GM23248 (cell line): ENCODE measurements around the gene DKC1. TPM values are rescaled to one million over a fixed set of nuclear protein-coding genes. Genes with fewer than 3 reads are reported as not detected.

Source experiments
- DNase-seq: peaks from one replicate; pipeline ENCODE4 v3.0.0-alpha.2; 2015
- H2AFZ ChIP-seq: fragments of 200-600 bp; sonication (generic); 2 replicates; pipeline ENCODE4 v1.6.1; 2016; ENCODE audit warnings: antibody characterized with exemption
- H3F3A ChIP-seq: fragments of 200-600 bp; sonication (generic); 2 replicates; pipeline ENCODE4 v1.6.1; 2016; ENCODE audit warnings: mild to moderate bottlenecking, antibody characterized with exemption, mixed run types; ENCODE audit not compliant: insufficient read depth
- H3K27ac ChIP-seq: fragments of 200-600 bp; sonication (generic); 2 replicates; pipeline ENCODE4 v1.5.1; 2016; ENCODE audit warnings: mild to moderate bottlenecking
- H3K27me3 ChIP-seq: fragments of 200-600 bp; sonication (generic); replicated peaks from 2 replicates; pipeline ENCODE4 v1.6.1; 2016; ENCODE audit warnings: mild to moderate bottlenecking; ENCODE audit not compliant: insufficient read depth
- H3K36me3 ChIP-seq: fragments of 200-600 bp; sonication (generic); 2 replicates; pipeline ENCODE4 v1.6.1; 2016; ENCODE audit warnings: low read depth, mild to moderate bottlenecking
- H3K4me1 ChIP-seq: fragments of 200-600 bp; sonication (generic); 2 replicates; pipeline ENCODE4 v1.6.1; 2016; ENCODE audit warnings: mild to moderate bottlenecking; ENCODE audit not compliant: insufficient read depth
- H3K4me2 ChIP-seq: fragments of 200-600 bp; sonication (generic); one replicate; pipeline ENCODE4 v1.6.1; 2016; ENCODE audit warnings: mild to moderate bottlenecking; ENCODE audit not compliant: unreplicated experiment
- H3K4me3 ChIP-seq: fragments of 200-600 bp; sonication (generic); 2 replicates; pipeline ENCODE4 v1.5.1; 2016; ENCODE audit warnings: mild to moderate bottlenecking
- H3K79me2 ChIP-seq: fragments of 200-600 bp; sonication (generic); 2 replicates; pipeline ENCODE4 v1.6.1; 2016; ENCODE audit warnings: mild to moderate bottlenecking; ENCODE audit not compliant: insufficient read depth
- H3K9ac ChIP-seq: fragments of 200-600 bp; sonication (generic); 2 replicates; pipeline ENCODE4 v1.6.1; 2016; ENCODE audit warnings: mild to moderate bottlenecking
- H3K9me2 ChIP-seq: fragments of 200-600 bp; sonication (generic); 2 replicates; pipeline ENCODE4 v1.6.1; 2016; ENCODE audit warnings: mixed run types, mild to moderate bottlenecking, moderate library complexity; ENCODE audit not compliant: insufficient read depth
- H3K9me3 ChIP-seq: fragments of 200-600 bp; sonication (generic); one replicate; pipeline ENCODE4 v1.6.1; 2017; ENCODE audit warnings: low read depth
- H4K20me1 ChIP-seq: fragments of 200-600 bp; sonication (generic); 2 replicates; pipeline ENCODE4 v1.6.0; 2016; ENCODE audit not compliant: insufficient read depth
- EZH2 ChIP-seq: fragments of 200-600 bp; sonication (generic); IDR thresholded peaks from 2 replicates; pipeline ENCODE4 v1.6.1; 2018; ENCODE audit warnings: antibody characterized with exemption, mild to moderate bottlenecking; ENCODE audit not compliant: insufficient read depth, poor library complexity, severe bottlenecking
- EZH2phosphoT487 ChIP-seq: fragments of 200-600 bp; sonication (generic); IDR thresholded peaks from 2 replicates; pipeline ENCODE4 v1.6.1; 2018; ENCODE audit warnings: antibody characterized with exemption, moderate library complexity, mild to moderate bottlenecking, low read depth; ENCODE audit not compliant: insufficient read depth
- WGBS, 2 experiments: methylation state at CpG; one replicate each; pipeline ENCODE4 v1.1.6; 2015 to 2017; ENCODE audit warnings: low lambda C conversion rate in 2 of 2, low coverage in 1 of 2; ENCODE audit errors: missing lambda C conversion rate in 2 of 2; 5-methylcytosine and 5-hydroxymethylcytosine counted together
- in situ Hi-C: fragments of 300-500 bp; cut with MboI; formaldehyde crosslinking; loops from 2 replicates; pipeline ENCODE4 v1.15.0; 2020
- polyA plus RNA-seq: library from polyadenylated mRNA; unstranded; fragments of >200 nt; fragmentation: Nextera tagmentation; extraction: Ambion mirVana; gene quantifications from 2 replicates; pipeline ENCODE4 v1.2.1, GENCODE V29; 2016
- total RNA-seq: library from RNA; depleted of rRNA; stranded (reverse); fragments of >200 nt; shearing (Covaris generic); gene quantifications from 2 replicates; pipeline ENCODE4 v1.2.3, GENCODE V29; 2014

The DKC1 gene
- total and polyA plus RNA-seq, 2 experiments from 2014 or later: 40.1 to 42.9 TPM

DNA sequence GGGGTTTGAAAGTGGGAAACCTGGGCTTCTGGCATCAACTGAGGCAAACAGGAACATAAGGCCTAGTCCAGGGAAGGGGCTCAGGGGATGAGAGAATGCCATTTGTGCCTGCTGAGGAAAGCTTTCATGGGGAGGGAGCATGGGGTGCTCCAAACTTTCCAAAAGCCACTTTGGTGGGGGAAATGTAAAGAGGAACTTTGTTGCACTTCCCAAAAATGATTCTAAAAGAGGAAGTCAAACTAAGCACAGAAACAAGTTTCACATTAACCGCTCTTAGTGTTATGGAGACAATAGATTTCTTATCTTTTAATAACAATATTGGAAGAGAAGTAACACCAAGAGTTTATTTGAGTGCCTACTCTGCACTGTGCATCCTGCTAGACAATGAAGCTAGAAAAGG, 44.0 kb upstream of the DKC1 start:
- Histone ChIP-seq H3K4me3 (no peak overlapping the region), H3F3A (peaks cover 5% of the 10 kb centered on the region; the same call in 1 of the 2 replicates), H3K27ac (no peak overlapping the region), H4K20me1 (no peaks in the 10 kb centered on the region), H3K79me2 (no peaks in the 10 kb centered on the region), H3K27me3 (no peaks in the 10 kb centered on the region), H3K4me2 (no peak overlapping the region), H2AFZ (no peak overlapping the region), H3K9ac (no peak overlapping the region), H3K9me2 (no peaks in the 10 kb centered on the region), H3K36me3 (no peaks in the 10 kb centered on the region), H3K4me1 (no peaks in the 10 kb centered on the region), H3K9me3 (no peaks in the 10 kb centered on the region)
- WGBS, 2 experiments: 100% methylated on average over 1 of the region's 1 CpG; no CpG with 5 or more reads in 1 of the 2 experiments
- DNase-seq: no peak
- no peak for TF ChIP-seq EZH2phosphoT487
- TF ChIP-seq EZH2: no peak
- in situ Hi-C loops: no loop called here

DNA sequence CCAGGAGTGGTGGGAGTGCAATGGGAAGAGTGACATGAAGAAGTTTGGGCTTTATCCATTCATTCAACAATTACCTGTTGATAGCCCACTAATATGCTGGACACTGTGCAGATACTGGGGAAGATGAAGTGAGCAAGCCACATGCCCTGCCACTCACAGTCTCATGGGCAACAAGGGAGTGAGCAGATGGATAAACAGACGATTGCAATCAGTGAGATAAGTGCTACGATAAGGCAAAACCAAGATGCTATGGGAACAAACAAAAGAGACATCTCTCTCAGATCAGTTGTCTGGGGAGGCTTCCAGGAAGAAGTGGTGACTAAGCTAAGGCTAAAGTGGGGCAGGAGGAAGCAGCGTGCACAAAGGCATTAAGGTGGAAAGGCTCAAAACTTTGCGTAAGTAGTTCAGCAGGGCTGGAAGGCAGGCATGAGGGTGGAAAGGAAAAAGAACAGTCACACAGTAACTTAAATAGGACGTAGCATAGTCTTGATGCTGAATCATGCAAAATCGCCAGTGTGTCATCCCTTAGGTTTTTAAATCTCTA, 43.5 kb upstream of the DKC1 start:
- Histone ChIP-seq H3K9me3 (no peaks in the 10 kb centered on the region), H3K9ac (no peak overlapping the region), H3K4me1 (no peaks in the 10 kb centered on the region), H3K27me3 (no peaks in the 10 kb centered on the region), H3K9me2 (no peaks in the 10 kb centered on the region), H3K27ac (no peak overlapping the region), H2AFZ (no peak overlapping the region), H4K20me1 (no peaks in the 10 kb centered on the region), H3K36me3 (no peaks in the 10 kb centered on the region), H3K79me2 (no peaks in the 10 kb centered on the region), H3F3A (peaks cover 5% of the 10 kb centered on the region; the same call in 1 of the 2 replicates), H3K4me2 (no peak overlapping the region), H3K4me3 (no peak overlapping the region)
- DNase-seq: peak; percentile 72
- no peak for TF ChIP-seq EZH2phosphoT487
- TF ChIP-seq EZH2: no peak
- WGBS, 2 experiments: 55 to 66% methylated on average over 5 to 6 of the region's 6 CpGs
- in situ Hi-C loops: no loop called here

DNA sequence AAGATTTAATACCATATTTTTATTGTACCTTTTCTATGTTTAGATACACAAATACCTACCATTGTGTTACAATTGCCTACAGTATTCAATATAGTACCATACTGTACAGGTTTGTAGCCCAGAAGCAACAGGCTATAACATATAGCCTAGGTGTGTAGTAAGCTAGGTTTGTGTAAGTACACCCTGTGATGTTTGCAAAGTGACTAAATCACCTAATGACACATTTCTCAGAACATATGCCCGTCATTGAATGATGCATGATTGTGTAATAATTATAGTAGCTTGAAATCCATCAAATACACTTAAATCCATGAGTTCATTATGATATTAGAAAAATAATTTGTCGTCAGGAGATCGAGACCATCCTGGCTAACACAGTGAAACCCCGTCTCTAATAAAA, 42.6 kb upstream of the DKC1 start:
- H3F3A ChIP-seq: peaks cover 5% of the 10 kb centered on the region; the same call in 1 of the 2 replicates
- in situ Hi-C loops: no loop called here
- H3K9me3 ChIP-seq: no peaks in the 10 kb centered on the region
- H2AFZ ChIP-seq: no peak overlapping the region
- no peaks in the 10 kb centered on the region for H4K20me1 ChIP-seq
- H3K4me2 ChIP-seq: no peak overlapping the region
- H3K4me1 ChIP-seq: no peaks in the 10 kb centered on the region
- H3K9ac ChIP-seq: no peak overlapping the region
- no peak overlapping the region for H3K27ac ChIP-seq
- TF ChIP-seq EZH2 (no peak), EZH2phosphoT487 (no peak)
- WGBS, 2 experiments: 90 to 95% methylated on average over 4 of the region's 4 CpGs
- H3K36me3 ChIP-seq: no peaks in the 10 kb centered on the region
- H3K27me3 ChIP-seq: no peaks in the 10 kb centered on the region
- H3K4me3 ChIP-seq: no peak overlapping the region
- no peaks in the 10 kb centered on the region for H3K9me2 ChIP-seq
- no peak for DNase-seq
- no peaks in the 10 kb centered on the region for H3K79me2 ChIP-seq

DNA sequence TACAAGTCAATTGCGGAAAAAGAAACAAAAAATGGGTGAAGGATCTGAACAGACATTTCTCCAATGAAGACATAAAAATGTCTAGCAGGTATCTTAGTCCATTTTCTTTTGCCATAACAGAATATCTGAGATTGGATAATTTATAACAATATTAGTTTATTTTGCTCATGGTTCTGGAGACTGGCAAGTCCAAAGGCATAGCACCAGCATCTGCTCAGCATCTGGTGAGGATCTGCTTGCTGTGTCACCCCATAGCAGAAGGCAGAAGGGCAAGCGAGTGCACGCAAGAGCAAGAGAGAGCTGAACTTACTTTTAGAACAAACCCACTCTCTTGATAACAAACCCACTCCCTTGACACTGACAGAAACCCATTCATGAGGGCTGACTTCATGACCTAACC, 41.5 kb upstream of the DKC1 start:
- DNase-seq: no peak
- Histone ChIP-seq H3K4me1 (no peaks in the 10 kb centered on the region), H3K79me2 (no peaks in the 10 kb centered on the region), H3K9me2 (no peaks in the 10 kb centered on the region), H4K20me1 (no peaks in the 10 kb centered on the region), H3K36me3 (no peaks in the 10 kb centered on the region), H3K27ac (no peak overlapping the region), H2AFZ (no peak overlapping the region), H3K27me3 (no peaks in the 10 kb centered on the region), H3K4me3 (no peak overlapping the region), H3F3A (peaks cover 8% of the 10 kb centered on the region; the same call in 1 of the 2 replicates), H3K4me2 (no peak overlapping the region), H3K9ac (no peak overlapping the region), H3K9me3 (no peaks in the 10 kb centered on the region)
- no peak for TF ChIP-seq EZH2phosphoT487
- no peak for TF ChIP-seq EZH2
- WGBS, 2 experiments: 90 to 94% methylated on average over 3 of the region's 3 CpGs
- in situ Hi-C loops: no loop called here
